ENCODE data around the gene AP1S3. TPM values are rescaled to one million over a fixed set of nuclear protein-coding genes. Genes with fewer than 3 reads are reported as not detected.
"Not testable (repeated sequence)": the region's sequence is repeated elsewhere in the genome, so short reads cannot be mapped to it uniquely, and the experiment has no call there.

Gene AP1S3
- total RNA-seq = 0.50 TPM
- long read RNA-seq = 0 reads

DNA sequence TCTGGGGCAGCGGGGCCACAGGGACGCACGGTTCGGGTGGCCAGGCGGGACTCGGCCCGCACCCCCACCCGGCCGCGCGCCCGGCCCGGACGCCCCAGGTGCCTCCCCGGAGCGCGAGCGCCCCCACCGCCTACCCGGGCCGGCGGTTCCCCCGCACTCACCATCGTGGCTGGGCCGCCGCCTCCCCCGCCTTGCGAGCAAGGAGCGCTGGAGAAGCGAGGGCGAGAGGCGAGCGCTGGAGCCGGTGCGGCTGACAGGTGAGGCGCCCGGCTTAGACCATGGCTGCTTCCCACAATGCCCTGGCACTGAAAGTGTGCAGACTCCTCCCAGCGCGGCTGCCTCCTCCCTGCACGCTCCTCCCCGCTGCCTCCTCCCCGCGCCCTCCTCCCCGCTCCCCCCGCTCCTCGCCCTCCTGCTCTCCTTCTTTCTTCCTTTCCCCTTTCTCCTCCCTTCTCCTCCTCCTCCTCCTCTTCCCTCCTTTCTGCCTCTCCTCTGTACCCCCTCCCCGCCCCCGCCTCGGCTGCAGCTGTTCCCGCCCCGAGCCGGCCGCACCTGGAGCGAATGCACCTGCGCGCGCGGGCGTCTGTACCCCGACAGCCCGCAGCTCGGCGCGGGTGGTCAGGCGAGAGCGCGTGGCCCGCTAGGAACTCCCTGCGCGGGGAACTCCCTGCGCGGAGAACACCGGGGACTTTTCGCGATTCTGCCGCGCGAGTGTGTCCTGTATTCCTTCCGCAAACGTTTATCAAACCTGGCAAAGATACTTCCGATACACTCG is at the start of gene AP1S3:
Gene AP1S3 (minus strand): TSS at position 296 of the 775 bp plus-strand sequence. CDS start 132 bp downstream, at position 164.
- ATAC-seq (peak; percentile 92), DNase-seq (peak; percentile 67)
- intact Hi-C loops (cut with micrococcal nuclease) = no loop called here

DNA sequence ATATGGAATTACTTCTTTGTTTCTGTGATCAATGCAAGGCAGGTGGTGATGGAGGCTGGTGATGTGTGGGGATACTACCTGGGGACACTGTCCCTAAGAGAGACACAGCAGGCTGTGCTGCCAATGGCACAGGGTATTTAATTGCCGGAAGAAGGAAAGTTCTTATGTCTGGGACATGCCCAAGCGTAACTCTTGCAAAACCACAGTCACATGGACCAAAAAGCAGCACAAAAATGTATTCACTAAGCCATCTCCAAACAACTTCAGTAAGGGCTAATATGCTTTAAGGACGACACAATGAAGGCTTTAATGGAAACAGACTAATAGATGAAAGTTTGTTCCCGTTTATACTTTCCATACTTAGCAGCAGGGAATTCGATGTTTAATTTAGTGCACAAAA is 49.7 kb upstream of the AP1S3 start:
- DNase-seq (no peak), ATAC-seq (no peak)
- intact Hi-C loops (cut with micrococcal nuclease) = no loop called here

- ATAC-seq = no peak
- intact Hi-C loops (cut with micrococcal nuclease) = no loop called here
- no peak for DNase-seq
Measured at GRCh38 chr2:223886726-223887125, 49.3 kb upstream of the AP1S3 start.

- DNase-seq = no peak
- intact Hi-C loops (cut with micrococcal nuclease) = no loop called here
Measured at GRCh38 chr2:223884399-223884798, 47.0 kb upstream of the AP1S3 start.

DNA sequence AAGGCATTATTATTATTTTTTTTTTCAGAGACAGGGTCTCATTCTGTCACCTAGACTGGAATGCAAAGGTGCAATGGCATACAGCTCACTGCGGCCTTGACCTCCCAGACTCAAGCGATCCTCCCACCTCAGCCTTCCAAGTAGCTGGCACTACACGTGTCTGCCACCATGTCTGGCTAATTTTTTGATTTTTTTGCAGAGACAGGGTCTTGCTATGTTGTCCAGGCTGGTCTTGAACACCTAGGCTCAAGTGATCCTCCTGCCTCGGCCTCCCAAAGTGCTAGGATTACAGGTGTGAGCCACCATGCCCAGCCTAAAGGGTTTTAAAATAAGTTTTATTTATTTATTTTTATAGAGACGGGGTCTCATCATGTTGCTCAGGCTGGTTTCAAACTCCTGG is 45.3 kb upstream of the AP1S3 start:
- intact Hi-C loops (cut with micrococcal nuclease) = no loop called here
- DNase-seq (no peak), ATAC-seq (no peak)

More at GRCh38 chr2:223884399-223884798, 47.0 kb upstream of the AP1S3 start:
- ATAC-seq = no peak

- no peak for ATAC-seq
- DNase-seq = no peak
- intact Hi-C loops (cut with micrococcal nuclease) = no loop called here
Measured at GRCh38 chr2:223880796-223881195, 43.4 kb upstream of the AP1S3 start.

DNA sequence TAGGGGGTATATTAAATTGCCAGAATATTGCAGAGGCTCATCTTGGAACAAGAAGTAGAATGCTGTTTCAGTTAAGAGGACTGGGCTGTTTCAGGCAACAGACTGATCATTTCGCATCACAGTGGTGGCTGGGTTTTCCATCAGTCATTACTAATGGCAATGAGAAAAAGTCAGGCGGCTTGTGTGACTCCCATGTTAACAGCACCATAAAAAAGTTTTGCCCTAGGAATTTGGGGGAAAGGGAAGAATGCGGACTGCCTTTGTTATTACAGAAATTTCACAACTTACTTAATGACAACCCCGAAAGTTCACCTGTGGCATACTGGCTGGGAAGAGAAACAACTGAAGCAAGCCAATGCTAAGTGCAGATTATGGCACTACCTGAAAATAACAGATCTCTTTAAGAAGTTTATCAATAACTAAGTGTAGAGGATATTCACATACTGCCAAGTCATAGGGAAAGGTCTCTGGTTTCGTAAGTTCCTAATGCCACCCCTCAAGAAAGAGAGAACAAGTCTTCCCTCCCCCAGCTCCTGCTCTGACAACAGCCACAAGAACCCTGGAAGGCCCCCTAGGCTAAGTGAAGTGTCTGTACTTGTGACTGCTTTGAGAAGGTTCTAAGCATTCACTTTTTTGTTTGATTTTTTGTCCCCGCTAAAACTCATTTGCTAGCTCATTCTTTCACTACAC is 40.5 kb upstream of the AP1S3 start:
- ATAC-seq = no peak
- DNase-seq = no peak
- intact Hi-C loops (cut with micrococcal nuclease) = no loop called here

DNA sequence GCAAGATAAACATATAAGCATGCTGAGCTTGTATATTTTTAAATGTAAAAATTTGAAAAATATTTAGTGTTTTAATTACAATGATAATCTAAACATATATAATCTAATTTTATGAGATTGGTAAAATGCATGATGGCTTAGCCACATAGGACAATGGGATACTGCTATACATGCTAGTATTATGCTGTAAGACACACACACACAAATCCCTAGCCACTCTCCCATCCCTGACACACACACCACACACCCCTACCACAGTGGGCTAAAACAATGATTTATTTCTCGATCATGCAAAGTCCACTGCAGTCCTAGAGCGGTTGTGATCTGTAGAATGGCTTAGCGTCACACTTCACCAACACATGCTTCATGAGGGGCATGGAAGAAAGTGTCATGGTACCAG is 36.3 kb upstream of the AP1S3 start:
- intact Hi-C loops (cut with micrococcal nuclease) = no loop called here
- DNase-seq (no peak), ATAC-seq (no peak)

DNA sequence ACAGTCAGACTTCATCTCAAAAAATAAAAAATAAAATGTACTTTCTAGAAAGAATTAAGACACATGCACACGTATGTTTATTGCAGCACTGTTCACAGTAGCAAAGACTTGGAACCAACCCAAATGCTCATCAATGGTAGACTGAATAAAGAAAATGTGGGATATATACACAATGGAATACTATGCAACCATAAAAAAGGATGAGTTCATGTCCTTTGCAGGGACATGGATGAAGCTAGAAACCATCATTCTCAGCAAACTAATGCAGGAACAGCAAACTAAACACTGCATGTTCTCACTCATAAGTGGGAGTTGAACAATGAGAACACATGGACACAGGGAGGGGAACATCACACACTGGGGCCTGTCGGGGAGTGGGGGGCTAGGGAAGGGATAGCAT is 35.4 kb upstream of the AP1S3 start:
- intact Hi-C loops (cut with micrococcal nuclease); ATAC-seq; DNase-seq: not testable (repeated sequence)

- DNase-seq; intact Hi-C loops (cut with micrococcal nuclease); ATAC-seq: not testable (repeated sequence)
Measured at GRCh38 chr2:223871661-223872060, 34.3 kb upstream of the AP1S3 start.

DNA sequence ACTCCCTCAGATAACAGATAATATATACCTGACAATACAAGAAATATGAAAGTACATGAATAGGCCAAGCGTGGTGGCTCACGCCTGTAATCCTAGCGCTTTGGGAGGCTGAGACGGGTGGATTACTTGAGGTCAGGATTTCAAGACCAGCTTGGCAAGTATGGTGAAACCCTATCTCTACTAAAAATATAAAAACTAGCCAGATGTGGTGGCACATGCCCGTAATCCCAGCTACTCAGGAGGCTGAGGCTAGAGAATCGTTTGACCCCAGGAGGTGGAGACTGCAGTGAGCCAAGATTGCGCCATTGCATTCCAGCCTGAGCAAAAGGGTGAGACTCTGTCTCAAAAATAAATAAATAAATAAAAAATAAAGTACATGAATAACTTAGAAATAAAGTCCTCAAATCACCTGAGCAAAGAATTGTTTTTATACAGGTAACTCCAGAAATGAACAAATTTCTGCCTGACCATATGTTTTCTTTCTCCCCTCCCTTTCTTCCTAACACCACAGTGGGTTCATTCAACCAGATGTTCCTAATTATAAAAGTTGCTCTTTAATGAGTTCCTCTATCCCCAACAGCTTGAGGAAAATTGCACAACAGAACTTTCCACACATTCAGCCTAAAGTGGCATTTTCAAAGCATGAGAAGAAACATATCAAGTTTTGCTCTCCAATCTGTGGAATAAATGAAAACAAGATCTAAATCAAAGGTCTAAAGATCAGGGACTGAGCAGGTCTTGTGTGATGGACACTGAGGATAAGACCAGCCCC is 33.6 kb upstream of the AP1S3 start:
- no peak for ATAC-seq
- no peak for DNase-seq
- intact Hi-C loops (cut with micrococcal nuclease) = no loop called here

DNA sequence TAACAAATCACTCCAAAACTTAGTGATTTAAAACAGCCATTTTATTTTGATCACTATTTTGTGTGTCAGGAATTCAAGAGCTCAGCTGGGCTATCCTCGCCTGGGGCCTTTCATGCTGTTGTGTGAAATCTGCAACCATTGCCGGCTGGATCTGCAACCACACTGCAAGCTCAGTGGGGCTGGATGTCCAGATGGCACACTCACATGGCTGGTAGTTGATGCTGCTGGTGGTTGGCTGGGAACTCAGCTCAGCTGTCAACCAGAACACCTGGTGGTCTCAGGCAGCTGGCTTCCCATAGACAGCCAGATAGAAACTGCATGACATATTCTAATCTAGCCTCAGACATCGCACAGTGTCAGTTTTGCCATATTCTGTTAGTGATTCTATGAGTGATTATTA is 30.6 kb upstream of the AP1S3 start:
- DNase-seq = no peak
- no peak for ATAC-seq
- intact Hi-C loops (cut with micrococcal nuclease) = no loop called here

DNA sequence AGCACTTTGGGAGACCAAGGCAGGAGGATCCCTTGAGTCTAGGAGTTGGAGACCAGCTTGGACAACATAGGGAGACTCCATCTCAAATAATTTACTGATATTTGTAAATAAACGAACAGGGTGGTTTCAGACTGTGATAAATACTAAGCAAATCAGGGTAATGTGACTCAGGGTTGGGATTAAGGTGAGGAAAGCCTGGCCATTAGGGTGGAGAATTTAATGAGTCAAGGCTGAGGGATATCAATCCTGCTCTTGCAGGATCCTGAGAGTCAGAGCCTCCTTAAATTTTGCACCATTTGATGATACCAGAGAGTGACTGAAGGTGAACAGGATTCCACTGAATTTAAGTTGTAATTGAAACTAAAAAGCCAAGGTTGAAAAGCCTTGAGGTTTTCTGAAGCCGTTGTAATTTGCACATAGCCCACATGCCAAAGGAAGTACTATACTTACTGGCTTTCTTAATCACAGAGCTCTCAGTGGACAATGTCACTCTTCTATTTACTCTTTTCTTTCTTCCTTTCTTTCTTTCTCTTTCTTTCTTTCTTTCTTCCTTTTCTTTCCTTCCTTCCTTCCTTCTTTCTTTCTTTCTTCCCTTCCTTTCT is 28.6 kb upstream of the AP1S3 start:
- ATAC-seq = no peak
- intact Hi-C loops (cut with micrococcal nuclease) = no loop called here
- no peak for DNase-seq

DNA sequence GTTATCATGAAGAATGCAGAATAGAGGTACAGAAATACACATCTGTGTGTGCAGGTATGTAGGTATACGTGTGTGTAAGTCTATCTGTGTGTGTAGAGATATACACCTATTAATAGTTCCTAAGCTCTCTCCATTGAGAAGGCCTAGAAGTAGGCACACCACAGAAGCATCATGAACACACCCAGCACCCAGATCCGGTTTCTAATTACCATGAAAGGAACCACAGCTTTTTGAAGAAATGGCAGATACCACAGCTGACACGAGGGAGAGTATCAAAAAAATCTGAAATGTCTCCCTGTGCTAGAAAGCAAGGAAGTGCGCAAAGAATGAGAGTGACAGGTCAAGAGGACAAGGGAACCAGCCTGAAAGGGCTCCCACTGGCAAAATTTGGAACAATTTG is 27.7 kb upstream of the AP1S3 start:
- intact Hi-C loops (cut with micrococcal nuclease) = no loop called here
- DNase-seq (no peak), ATAC-seq (no peak)

GRCh38 chr2:223863491-223863890 is 26.1 kb upstream of the AP1S3 start:
- intact Hi-C loops (cut with micrococcal nuclease) = no loop called here
- ATAC-seq (no peak), DNase-seq (no peak)

DNA sequence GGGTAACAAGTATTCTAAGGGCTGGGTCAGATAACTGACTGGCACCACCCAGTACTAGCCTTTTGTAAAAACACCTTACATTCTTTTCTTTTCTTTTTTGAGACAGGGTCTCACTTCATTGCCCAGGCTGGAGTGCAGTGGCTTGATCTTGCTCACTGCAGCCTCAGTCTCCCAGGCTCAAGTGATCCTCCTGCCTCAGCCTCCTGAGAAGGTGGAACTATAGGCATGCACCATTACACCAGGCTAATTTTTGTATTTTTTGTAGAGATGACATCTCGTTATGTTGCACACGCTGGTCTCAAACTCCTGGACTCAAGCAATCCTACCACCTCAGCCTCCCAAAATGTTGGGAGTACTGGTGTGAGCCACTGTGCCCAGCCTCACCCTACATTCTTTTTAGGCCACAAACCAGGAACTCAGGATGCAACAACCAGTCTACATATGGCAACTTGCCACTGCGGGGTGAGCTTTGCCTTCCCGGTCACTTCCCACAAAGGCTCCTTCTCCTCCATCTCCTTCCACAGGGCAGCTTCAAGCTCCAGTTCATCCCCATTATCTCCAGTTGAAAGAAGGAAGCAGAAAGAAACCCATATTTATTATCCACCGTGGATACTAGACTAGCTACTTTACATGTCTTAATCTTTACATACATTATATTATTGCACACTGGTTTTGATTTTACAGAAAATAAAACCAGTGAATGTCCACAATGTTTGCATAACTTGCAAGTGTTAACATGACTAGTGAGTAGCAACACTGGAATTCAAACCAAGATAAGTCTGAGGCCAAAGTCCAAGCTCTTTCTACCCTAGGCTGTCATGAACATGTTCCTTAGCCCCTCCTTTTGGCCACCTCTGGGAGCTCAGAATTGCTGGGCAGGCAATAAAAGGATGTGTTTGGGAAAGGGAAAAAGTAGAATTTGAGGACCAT is 23.7 kb upstream of the AP1S3 start:
- intact Hi-C loops (cut with micrococcal nuclease) = no loop called here
- DNase-seq = no peak
- peak; percentile 54 for ATAC-seq

- ATAC-seq = no peak
- intact Hi-C loops (cut with micrococcal nuclease) = no loop called here
- no peak for DNase-seq
Measured at GRCh38 chr2:223859070-223859469, 21.7 kb upstream of the AP1S3 start.

DNA sequence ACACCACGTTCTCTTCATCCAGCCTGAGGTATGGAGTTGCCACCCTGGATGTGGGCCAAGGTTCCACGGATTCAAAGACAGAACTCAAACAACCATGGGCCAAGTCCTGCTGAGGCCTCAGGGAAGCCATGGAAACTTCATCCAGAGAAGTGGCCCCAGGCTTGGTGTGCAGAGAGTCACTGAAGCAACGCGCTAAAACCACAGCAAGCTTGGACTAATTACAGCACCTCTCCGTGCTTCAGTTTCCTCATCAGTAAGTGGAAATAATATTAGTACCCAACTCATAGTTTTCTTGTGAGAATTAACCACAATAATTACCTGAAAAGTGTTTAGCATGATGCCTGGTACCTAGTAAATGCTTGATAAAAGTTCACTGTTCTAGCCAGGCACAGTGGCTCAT is 19.2 kb upstream of the AP1S3 start:
- ATAC-seq (no peak), DNase-seq (no peak)
- intact Hi-C loops (cut with micrococcal nuclease) = no loop called here

- ATAC-seq (no peak), DNase-seq (no peak)
- intact Hi-C loops (cut with micrococcal nuclease) = no loop called here
Measured at GRCh38 chr2:223856021-223856420, 18.6 kb upstream of the AP1S3 start.

All from left ventricle myocardium superior (tissue), 1 donor.